HL-60/S4 treated with phorbol 12-myristate 13-acetate at 8.2 ng/mL for 4 days and 3 days (cell line): ENCODE results near the gene C1QL3.

ENCODE experiments used
- in situ Hi-C: fragments of 300-500 bp; cut with MboI; formaldehyde crosslinking; loops from 2 replicates; pipeline ENCODE4 v1.15.0; 2022; ENCODE audit warnings: low sequenced_read_pairs

The C1QL3 gene

GRCh38 chr10:16521311-16522016 lies at the start of gene C1QL3:
C1QL3 (minus strand) TSS chr10:16521879; CDS start chr10:16521065, 814 bp downstream.
- in situ Hi-C loops = no loop called here

GRCh38 chr10:16570731-16571130 lies 49.1 kb upstream of the C1QL3 start:
- in situ Hi-C loops = no loop called here

GRCh38 chr10:16566202-16566805 lies 44.6 kb upstream of the C1QL3 start:
- in situ Hi-C loops = no loop called here

- in situ Hi-C loops = no loop called here
Measured at GRCh38 chr10:16565604-16566003, 43.9 kb upstream of the C1QL3 start.

- in situ Hi-C loops = no loop called here
Measured at GRCh38 chr10:16562891-16563290, 41.2 kb upstream of the C1QL3 start.

- in situ Hi-C loops = no loop called here
Measured at GRCh38 chr10:16559236-16559773, 37.6 kb upstream of the C1QL3 start.

GRCh38 chr10:16547973-16548372 lies 26.3 kb upstream of the C1QL3 start:
- in situ Hi-C loops = no loop called here

GRCh38 chr10:16545116-16545736 lies 23.5 kb upstream of the C1QL3 start:
- in situ Hi-C loops = no loop called here

GRCh38 chr10:16544591-16544990 lies 22.9 kb upstream of the C1QL3 start:
- in situ Hi-C loops = no loop called here

GRCh38 chr10:16544099-16544498 lies 22.4 kb upstream of the C1QL3 start:
- in situ Hi-C loops = no loop called here

- in situ Hi-C loops = no loop called here
Measured at GRCh38 chr10:16536155-16536554, 14.5 kb upstream of the C1QL3 start.

GRCh38 chr10:16529853-16530252 lies 8.2 kb upstream of the C1QL3 start:
- in situ Hi-C loops = no loop called here

- in situ Hi-C loops = no loop called here
Measured at GRCh38 chr10:16527452-16527851, 5.8 kb upstream of the C1QL3 start.

GRCh38 chr10:16520900-16521299 lies 779 bp downstream of the C1QL3 start:
- in situ Hi-C loops = no loop called here

- in situ Hi-C loops = no loop called here
Measured at GRCh38 chr10:16519908-16520861, 1.5 kb downstream of the C1QL3 start.

- in situ Hi-C loops = no loop called here
Measured at GRCh38 chr10:16519250-16519907, 2.3 kb downstream of the C1QL3 start.

- in situ Hi-C loops = no loop called here
Measured at GRCh38 chr10:16518822-16519221, 2.9 kb downstream of the C1QL3 start.

- in situ Hi-C loops = no loop called here
Measured at GRCh38 chr10:16510843-16511242, 10.8 kb downstream of the C1QL3 start.

- in situ Hi-C loops = no loop called here
Measured at GRCh38 chr10:16509996-16510395, 11.7 kb downstream of the C1QL3 start.

- in situ Hi-C loops = no loop called here
Measured at GRCh38 chr10:16505161-16505560, 16.5 kb downstream of the C1QL3 start.
